H9 (cell line): Measurements from ENCODE around the gene MON2. TPM values are rescaled to one million over a fixed set of nuclear protein-coding genes. Genes with fewer than 3 reads are reported as not detected.

Experiments
- DNase-seq: peaks from one replicate; pipeline ENCODE4 v3.0.0-alpha.2; 2017
- H2AFZ ChIP-seq: one replicate; pipeline ENCODE4 v1.6.1; 2013; ENCODE audit warnings: mild to moderate bottlenecking, low read length, control low read depth, moderate library complexity
- H2AK5ac ChIP-seq: 2 replicates; pipeline ENCODE4 v1.6.1; 2013; ENCODE audit warnings: low read length, control low read depth, mixed read lengths; ENCODE audit not compliant: insufficient read length
- H2BK120ac ChIP-seq: one replicate; pipeline ENCODE4 v1.6.1; 2013; ENCODE audit warnings: low read depth, mild to moderate bottlenecking, low read length, control low read depth, inconsistent platforms; ENCODE audit not compliant: poor library complexity, severe bottlenecking
- H2BK12ac ChIP-seq: 2 replicates; pipeline ENCODE4 v1.6.1; 2013; ENCODE audit warnings: low read length, control low read depth, mixed read lengths, low read depth; ENCODE audit not compliant: insufficient read length
- H2BK15ac ChIP-seq: 2 replicates; pipeline ENCODE4 v1.6.1; 2013; ENCODE audit warnings: low read depth, low read length, control low read depth
- H2BK20ac ChIP-seq: one replicate; pipeline ENCODE4 v1.6.1; 2013; ENCODE audit warnings: low read depth, mild to moderate bottlenecking, low read length, control low read depth, inconsistent platforms; ENCODE audit not compliant: poor library complexity, severe bottlenecking
- H2BK5ac ChIP-seq: 2 replicates; pipeline ENCODE4 v1.6.1; 2013; ENCODE audit warnings: low read length, control low read depth, mixed read lengths; ENCODE audit not compliant: insufficient read length
- H3K14ac ChIP-seq: 2 replicates; pipeline ENCODE4 v1.6.1; 2013; ENCODE audit warnings: low read length, control low read depth; ENCODE audit not compliant: insufficient read depth
- H3K18ac ChIP-seq: 2 replicates; pipeline ENCODE4 v1.6.1; 2013; ENCODE audit warnings: low read depth, mild to moderate bottlenecking, mixed read lengths, low read length, control low read depth; ENCODE audit not compliant: insufficient read length
- H3K23ac ChIP-seq: 2 replicates; pipeline ENCODE4 v1.6.1; 2013; ENCODE audit warnings: low read length, control low read depth, mixed read lengths, low read depth; ENCODE audit not compliant: insufficient read length
- H3K23me2 ChIP-seq: 2 replicates; pipeline ENCODE4 v1.6.1; 2013; ENCODE audit warnings: low read depth, mild to moderate bottlenecking, mixed read lengths, low read length, control low read depth; ENCODE audit not compliant: insufficient read length, poor library complexity, severe bottlenecking
- H3K27ac ChIP-seq: 2 replicates; pipeline ENCODE4 v1.5.1; 2013; ENCODE audit warnings: low read length, control low read depth, mixed read lengths, low read depth; ENCODE audit not compliant: insufficient read length
- H3K27me3 ChIP-seq: 2 replicates; pipeline ENCODE4 v1.6.1; 2013; ENCODE audit warnings: low read length, control low read depth, inconsistent platforms; ENCODE audit not compliant: insufficient read depth
- H3K4ac ChIP-seq: 2 replicates; pipeline ENCODE4 v1.6.1; 2013; ENCODE audit warnings: low read depth, mild to moderate bottlenecking, control low read depth, inconsistent platforms, low read length, moderate library complexity
- H3K4me1 ChIP-seq: 2 replicates; pipeline ENCODE4 v1.6.1; 2013; ENCODE audit warnings: low read length, control low read depth, inconsistent platforms; ENCODE audit not compliant: insufficient read depth
- H3K4me2 ChIP-seq: 2 replicates; pipeline ENCODE4 v1.6.1; 2013; ENCODE audit warnings: low read length, control low read depth, mixed read lengths; ENCODE audit not compliant: insufficient read length, insufficient read depth
- H3K56ac ChIP-seq: 2 replicates; pipeline ENCODE4 v1.6.1; 2013; ENCODE audit warnings: low read depth, mild to moderate bottlenecking, mixed read lengths, low read length, control low read depth; ENCODE audit not compliant: insufficient read length
- H3K79me1 ChIP-seq: 2 replicates; pipeline ENCODE4 v1.6.1; 2013; ENCODE audit warnings: low read depth, mild to moderate bottlenecking, moderate library complexity, low read length, control low read depth, inconsistent platforms; ENCODE audit not compliant: insufficient read depth, poor library complexity, severe bottlenecking
- H3K79me2 ChIP-seq: 2 replicates; pipeline ENCODE4 v1.6.1; 2013; ENCODE audit warnings: low read length, control low read depth, inconsistent platforms; ENCODE audit not compliant: insufficient read depth
- H3K9ac ChIP-seq: 2 replicates; pipeline ENCODE4 v1.6.1; 2013; ENCODE audit warnings: low read length, control low read depth, mixed read lengths; ENCODE audit not compliant: insufficient read length; ENCODE audit errors: extremely low read depth
- H3K9me3 ChIP-seq: one replicate; pipeline ENCODE4 v1.6.1; 2013; ENCODE audit warnings: low read depth, low read length, inconsistent platforms; ENCODE audit not compliant: control insufficient read depth
- H3T11ph ChIP-seq: one replicate; pipeline ENCODE4 v1.6.1; 2013; ENCODE audit warnings: mild to moderate bottlenecking, low read length, control low read depth, inconsistent platforms
- H4K20me1 ChIP-seq: one replicate; pipeline ENCODE4 v1.6.1; 2013; ENCODE audit not compliant: control insufficient read depth, insufficient read length, insufficient read depth
- H4K5ac ChIP-seq: 2 replicates; pipeline ENCODE4 v1.6.1; 2013; ENCODE audit warnings: low read depth, mild to moderate bottlenecking, mixed read lengths, low read length, control low read depth; ENCODE audit not compliant: insufficient read length
- H4K8ac ChIP-seq: replicated peaks from 2 replicates; pipeline ENCODE4 v1.6.1; 2013; ENCODE audit warnings: low read length, control low read depth, mixed read lengths, low read depth; ENCODE audit not compliant: insufficient read length
- H4K91ac ChIP-seq: 2 replicates; pipeline ENCODE4 v1.6.1; 2013; ENCODE audit warnings: low read depth, mild to moderate bottlenecking, moderate library complexity, mixed read lengths, low read length, control low read depth; ENCODE audit not compliant: insufficient read length
- H3K27ac Mint-ChIP-seq, 3 experiments: 2 replicates in 2 of 3; 3 replicates in 1 of 3; pipeline ENCODE4 v1.8.0; 2020 to 2021; ENCODE audit warnings: mixed read lengths in 3 of 3, mild to moderate bottlenecking in 1 of 3, moderate library complexity in 1 of 3
- H3K27me3 Mint-ChIP-seq: 2 replicates; pipeline ENCODE4 v1.8.0; 2021; ENCODE audit warnings: low read depth, mild to moderate bottlenecking, moderate library complexity, mixed read lengths
- H3K36me3 Mint-ChIP-seq, 3 experiments: 2 replicates in 2 of 3; 3 replicates in 1 of 3; pipeline ENCODE4 v1.8.0; 2020 to 2021; ENCODE audit warnings: low read depth in 3 of 3, mixed read lengths in 3 of 3; ENCODE audit not compliant: insufficient read depth in 1 of 3
- H3K4me1 Mint-ChIP-seq, 2 experiments: 2 replicates each; pipeline ENCODE4 v1.8.0; 2020; ENCODE audit warnings: mixed read lengths in 2 of 2
- H3K4me3 Mint-ChIP-seq, 2 experiments: 2 replicates in 1 of 2; 3 replicates in 1 of 2; pipeline ENCODE4 v1.8.0; 2020 to 2021; ENCODE audit warnings: mild to moderate bottlenecking in 2 of 2, mixed read lengths in 2 of 2, moderate library complexity in 1 of 2
- H3K9me3 Mint-ChIP-seq, 2 experiments: 2 replicates in 1 of 2; 3 replicates in 1 of 2; pipeline ENCODE4 v1.8.0; 2020; ENCODE audit warnings: mild to moderate bottlenecking in 2 of 2, mixed read lengths in 2 of 2, moderate library complexity in 1 of 2
- WGBS: extraction: QIAGEN DNeasy Blood & Tissue Kit; methylation state at CpG from one replicate; pipeline ENCODE4 v1.1.7; 2013; ENCODE audit warnings: missing lambda C conversion rate, low lambda C conversion rate, mixed read lengths; ENCODE audit not compliant: insufficient read length; ENCODE audit errors: extremely low coverage; 5-methylcytosine and 5-hydroxymethylcytosine counted together
- total RNA-seq: library from RNA; stranded (reverse); gene quantifications from 2 replicates; pipeline ENCODE4 v1.2.1, GENCODE V29; 2021
- TF ChIP-seq, protein P1 (sequence below): fragments of 200-600 bp; sonication (generic); conservative IDR thresholded peaks from 3 replicates; pipeline ENCODE4 v1.8.0; 2021; ENCODE audit warnings: antibody characterized with exemption, mild to moderate bottlenecking

Gene MON2
- total RNA-seq, 1 experiment from 2014 or later: 21.9 TPM

DNA sequence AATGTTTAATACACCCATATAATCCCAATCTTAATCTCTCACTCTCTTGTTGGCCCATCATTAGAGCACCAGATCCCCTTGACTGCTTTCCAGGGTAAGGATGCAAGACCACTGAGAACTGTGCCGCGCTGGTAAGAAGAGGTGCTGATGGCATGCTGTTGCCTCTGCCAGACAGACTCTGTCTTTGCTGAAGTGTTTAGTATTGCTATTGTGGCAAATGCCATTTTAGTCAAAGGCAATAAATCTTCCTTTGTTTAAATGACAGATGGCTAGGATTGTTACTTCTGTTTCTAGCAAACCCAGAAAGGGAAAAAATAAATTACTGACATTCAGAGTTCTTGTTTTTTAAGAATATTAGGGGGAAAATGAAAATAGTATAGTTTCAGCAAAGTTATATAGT is 152.3 kb downstream of the MON2 start:
- H3K23ac ChIP-seq: no peak overlapping the region
- Mint-ChIP-seq H3K36me3 (0 out of 7 replicates have a peak, but pooled peaks cover 0 to 1% (median 0%) of the 10 kb centered on the region in 3 experiments), H3K27me3 (no peaks in the 10 kb centered on the region), H3K27ac (no peak overlapping the region; a peak in 1 of 7 replicates), H3K4me1 (peaks cover 36 to 37% of the 10 kb centered on the region in 2 experiments), H3K9me3 (no peaks in the 10 kb centered on the region), H3K4me3 (no peak overlapping the region)
- no peaks in the 10 kb centered on the region for H3K79me1 ChIP-seq
- no peak overlapping the region for H2BK15ac ChIP-seq
- no peak for DNase-seq
- H2AFZ ChIP-seq: no peak overlapping the region
- no peak overlapping the region for H3K27ac ChIP-seq
- peaks cover 4% of the 10 kb centered on the region; the same call in 1 of the 2 replicates for H3K4me1 ChIP-seq
- no peak overlapping the region for H3K18ac ChIP-seq
- H3K23me2 ChIP-seq: no peaks in the 10 kb centered on the region
- H3K9ac ChIP-seq: no peak overlapping the region
- no peak overlapping the region for H2BK20ac ChIP-seq
- H3K79me2 ChIP-seq: no peaks in the 10 kb centered on the region
- WGBS: no CpG with 5 or more reads among the region's 2 CpGs
- no peak overlapping the region for H2BK5ac ChIP-seq
- no peak overlapping the region for H3K56ac ChIP-seq
- no peak overlapping the region for H2AK5ac ChIP-seq
- H4K8ac ChIP-seq: no peak overlapping the region
- TF ChIP-seq, protein P1, sequence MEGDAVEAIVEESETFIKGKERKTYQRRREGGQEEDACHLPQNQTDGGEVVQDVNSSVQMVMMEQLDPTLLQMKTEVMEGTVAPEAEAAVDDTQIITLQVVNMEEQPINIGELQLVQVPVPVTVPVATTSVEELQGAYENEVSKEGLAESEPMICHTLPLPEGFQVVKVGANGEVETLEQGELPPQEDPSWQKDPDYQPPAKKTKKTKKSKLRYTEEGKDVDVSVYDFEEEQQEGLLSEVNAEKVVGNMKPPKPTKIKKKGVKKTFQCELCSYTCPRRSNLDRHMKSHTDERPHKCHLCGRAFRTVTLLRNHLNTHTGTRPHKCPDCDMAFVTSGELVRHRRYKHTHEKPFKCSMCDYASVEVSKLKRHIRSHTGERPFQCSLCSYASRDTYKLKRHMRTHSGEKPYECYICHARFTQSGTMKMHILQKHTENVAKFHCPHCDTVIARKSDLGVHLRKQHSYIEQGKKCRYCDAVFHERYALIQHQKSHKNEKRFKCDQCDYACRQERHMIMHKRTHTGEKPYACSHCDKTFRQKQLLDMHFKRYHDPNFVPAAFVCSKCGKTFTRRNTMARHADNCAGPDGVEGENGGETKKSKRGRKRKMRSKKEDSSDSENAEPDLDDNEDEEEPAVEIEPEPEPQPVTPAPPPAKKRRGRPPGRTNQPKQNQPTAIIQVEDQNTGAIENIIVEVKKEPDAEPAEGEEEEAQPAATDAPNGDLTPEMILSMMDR: no peak
- H4K91ac ChIP-seq: no peak overlapping the region
- no peaks in the 10 kb centered on the region for H3K27me3 ChIP-seq
- H3T11ph ChIP-seq: no peak overlapping the region
- no peak overlapping the region for H3K4me2 ChIP-seq
- no peaks in the 10 kb centered on the region for H3K9me3 ChIP-seq
- no peak overlapping the region for H3K14ac ChIP-seq
- H4K5ac ChIP-seq: no peak overlapping the region
- no peak overlapping the region for H3K4ac ChIP-seq
- H2BK12ac ChIP-seq: no peak overlapping the region
- no peaks in the 10 kb centered on the region for H4K20me1 ChIP-seq
- no peak overlapping the region for H2BK120ac ChIP-seq
